DMS153 treated with DMSO at 0.1 percent for 48 hours (cell line): ENCODE measurements around the gene LZTS2.
"Not testable (repeated sequence)": the region's sequence is repeated elsewhere in the genome, so short reads cannot be mapped to it uniquely, and the experiment has no call there.

ENCODE experiments used
- DNase-seq: peaks from one replicate; lab custom pipeline; 2025; ENCODE audit not compliant: unreplicated experiment; lab: John Stamatoyannopoulos, UW

LZTS2 gene, protein sequence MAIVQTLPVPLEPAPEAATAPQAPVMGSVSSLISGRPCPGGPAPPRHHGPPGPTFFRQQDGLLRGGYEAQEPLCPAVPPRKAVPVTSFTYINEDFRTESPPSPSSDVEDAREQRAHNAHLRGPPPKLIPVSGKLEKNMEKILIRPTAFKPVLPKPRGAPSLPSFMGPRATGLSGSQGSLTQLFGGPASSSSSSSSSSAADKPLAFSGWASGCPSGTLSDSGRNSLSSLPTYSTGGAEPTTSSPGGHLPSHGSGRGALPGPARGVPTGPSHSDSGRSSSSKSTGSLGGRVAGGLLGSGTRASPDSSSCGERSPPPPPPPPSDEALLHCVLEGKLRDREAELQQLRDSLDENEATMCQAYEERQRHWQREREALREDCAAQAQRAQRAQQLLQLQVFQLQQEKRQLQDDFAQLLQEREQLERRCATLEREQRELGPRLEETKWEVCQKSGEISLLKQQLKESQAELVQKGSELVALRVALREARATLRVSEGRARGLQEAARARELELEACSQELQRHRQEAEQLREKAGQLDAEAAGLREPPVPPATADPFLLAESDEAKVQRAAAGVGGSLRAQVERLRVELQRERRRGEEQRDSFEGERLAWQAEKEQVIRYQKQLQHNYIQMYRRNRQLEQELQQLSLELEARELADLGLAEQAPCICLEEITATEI

DNA sequence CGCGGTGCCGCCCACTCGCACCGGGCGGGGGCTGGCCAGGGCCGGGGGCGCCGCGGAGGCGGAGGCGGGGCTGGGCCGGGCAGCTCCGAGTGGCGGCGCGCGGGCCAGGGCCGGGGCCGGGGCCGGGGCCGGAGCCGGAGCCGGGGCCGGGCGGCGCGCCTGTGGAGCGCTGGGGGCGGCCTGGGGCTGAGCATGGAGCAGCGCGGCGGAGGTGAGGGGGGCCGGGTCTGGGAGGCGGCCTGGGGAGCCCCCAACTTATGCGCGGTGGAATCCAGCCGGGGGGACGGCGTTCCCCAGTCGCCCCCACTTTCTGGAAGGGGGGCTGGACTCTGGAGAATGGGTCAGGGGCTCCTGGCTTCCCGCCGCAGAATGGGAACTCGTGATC, at the start of gene LZTS2:
TSS of gene LZTS2 (plus strand) at position 67 of the 385 bp plus-strand sequence. CDS start 2,731 bp downstream, outside the sequence.
- no peak for DNase-seq

DNA sequence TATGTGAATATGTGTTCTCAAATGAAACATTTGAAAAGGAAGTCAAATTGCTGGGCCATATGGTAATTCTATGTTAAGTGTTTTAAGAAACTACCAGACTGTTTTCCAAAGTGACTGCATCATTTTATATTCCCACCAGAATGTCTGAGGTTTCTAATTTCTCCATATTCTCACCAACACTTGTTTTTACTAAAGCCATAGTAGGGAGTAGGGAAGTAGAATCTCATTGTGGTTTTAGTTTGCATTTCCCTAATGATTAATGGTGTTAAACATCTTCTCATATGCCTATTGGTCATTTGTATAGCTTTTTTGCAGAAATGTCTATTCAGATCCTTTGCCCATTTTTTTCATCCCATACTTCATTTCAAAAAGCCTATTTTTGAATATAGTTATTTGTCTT, 39.4 kb upstream of the LZTS2 start:
- DNase-seq = no peak

DNA sequence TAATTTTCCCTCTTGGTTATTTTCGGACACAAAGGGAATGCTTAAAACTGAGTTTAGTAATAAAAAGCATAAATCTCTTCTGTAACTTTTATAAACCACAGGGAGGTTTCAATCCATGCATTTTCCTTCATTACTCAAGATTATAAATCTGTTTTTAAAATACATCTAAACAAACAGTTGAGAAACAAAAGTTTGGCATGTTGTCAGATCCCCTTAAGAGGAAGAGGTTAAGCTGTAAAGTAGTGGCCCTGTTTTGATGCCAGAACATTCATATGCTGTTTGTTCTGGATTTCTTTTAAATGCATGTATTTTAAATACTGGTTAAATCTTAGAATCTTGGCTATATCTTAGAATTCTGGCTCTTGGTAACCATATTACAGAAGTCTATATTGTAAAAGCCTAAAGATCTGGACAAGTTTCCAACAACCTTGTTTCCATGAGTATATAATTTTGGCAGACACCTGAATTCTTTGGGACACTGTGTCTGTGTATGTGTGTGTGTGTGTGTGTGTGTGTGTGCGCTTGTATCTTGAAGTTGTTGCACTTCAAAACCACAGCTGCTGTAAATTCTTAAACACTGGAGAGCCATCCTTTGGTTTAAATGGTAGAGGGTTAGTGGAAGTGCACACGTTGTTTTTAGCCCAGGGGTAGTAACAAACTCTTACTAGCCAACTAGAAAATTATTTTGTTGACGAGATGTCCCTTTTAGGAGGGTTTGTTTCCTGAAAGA, 37.1 kb upstream of the LZTS2 start:
- no peak for DNase-seq

DNA sequence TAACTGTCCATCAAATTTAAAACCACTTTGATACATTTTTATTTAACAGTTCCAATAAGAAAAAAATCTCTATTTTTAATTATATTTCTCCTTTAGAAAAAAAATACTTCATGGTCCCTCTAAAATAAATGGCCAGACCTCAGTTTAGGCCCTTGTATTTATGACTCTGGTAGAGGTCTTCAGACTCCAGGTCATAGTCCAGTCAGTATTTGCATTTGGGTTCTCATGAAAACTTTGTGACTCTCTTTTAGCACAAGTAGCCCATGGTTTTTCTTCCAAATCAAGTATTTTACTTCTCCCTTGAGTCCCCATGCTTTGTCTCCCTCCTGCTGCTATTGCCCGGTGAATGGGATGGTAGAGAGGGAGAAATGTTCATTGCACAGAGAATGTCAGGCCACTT, 35.8 kb upstream of the LZTS2 start:
- no peak for DNase-seq

DNA sequence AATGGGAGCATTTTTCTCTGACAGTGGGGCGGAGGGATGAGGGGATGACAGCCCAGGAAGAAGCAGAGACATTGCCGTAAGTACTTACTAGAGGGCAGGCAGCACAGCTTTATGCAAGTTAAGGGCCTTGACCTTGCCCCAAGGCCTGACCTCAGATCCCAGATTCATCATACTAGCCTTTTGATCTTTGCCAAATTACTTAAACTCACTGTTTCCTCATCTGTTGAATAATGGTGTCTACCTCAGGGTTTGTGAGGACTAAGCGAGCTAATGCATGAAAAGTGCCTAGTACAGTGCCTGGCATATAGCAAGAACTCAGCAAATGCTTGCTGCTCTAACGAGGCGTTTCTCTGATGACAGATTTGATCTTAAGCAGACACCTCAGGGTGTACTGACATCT, 33.8 kb upstream of the LZTS2 start:
- DNase-seq = no peak

DNA sequence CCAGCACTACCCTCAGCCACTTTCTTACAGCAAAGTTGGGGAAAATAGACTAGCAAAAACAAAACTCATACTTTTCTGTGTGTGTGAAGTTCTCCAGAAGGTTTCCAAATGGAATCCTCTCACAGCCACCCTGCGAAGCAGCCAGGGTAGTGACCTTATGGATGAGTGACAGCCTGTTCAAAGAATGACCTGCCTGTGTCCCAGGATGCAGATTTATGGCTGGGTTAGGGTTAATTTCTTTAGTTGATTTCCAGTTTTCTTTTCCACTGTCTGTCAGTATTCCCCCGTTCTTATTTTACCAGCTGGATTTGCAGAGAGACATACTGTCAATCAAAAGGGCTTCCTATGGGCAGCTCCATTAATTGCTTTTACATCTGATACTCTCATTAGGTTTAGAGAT, 32.7 kb upstream of the LZTS2 start:
- no peak for DNase-seq

DNA sequence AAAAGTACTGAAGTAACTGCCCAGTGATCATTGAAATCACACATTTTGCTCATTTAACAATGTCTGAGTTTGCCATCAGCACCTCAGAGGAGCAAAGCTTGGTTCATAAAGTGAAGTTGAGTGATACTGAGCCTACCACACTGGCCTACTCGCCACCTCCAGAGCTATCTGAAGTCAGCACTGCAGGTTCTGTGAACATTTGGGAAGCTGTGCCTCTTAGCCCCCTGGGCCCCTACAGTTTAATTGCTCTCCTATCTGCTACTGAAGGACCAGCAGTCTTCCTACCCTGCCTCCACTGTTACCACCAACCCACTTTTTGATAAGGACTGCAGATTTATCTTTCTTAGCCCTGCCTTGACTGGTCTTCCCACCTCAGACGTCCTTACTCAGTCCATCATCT, 32.3 kb upstream of the LZTS2 start:
- DNase-seq = no peak

DNA sequence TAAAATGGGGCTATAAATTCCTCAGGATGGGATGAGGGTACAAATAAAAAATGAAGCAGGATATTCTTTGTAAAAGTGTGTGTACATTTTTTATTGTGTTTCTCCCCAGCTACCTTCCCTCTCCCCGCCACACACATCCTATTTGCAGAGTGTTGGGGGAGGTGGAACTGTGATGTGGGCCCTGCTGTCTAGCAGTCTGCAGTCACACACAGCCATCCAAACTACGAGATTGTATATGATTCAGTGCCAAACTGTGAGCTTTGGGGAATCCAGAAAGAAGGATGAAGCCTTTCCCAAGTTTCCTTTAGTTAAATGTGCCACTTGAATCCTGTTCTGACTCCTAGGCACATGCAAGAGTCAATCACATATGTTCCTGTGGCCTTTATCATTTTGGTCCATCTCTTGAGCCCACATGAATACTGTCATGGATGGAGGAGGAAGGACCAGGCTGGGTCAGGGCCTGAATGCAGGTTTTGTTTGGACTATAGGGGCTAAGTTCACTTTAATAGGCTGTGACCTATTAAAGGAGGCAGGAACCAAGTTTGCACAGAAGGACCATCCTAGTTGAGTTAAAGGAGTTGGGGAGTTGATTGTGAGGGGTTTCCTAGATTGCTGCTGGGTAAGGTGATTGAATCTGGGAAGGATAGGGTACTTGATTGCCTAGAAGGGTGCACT, 31.4 kb upstream of the LZTS2 start:
- no peak for DNase-seq

DNA sequence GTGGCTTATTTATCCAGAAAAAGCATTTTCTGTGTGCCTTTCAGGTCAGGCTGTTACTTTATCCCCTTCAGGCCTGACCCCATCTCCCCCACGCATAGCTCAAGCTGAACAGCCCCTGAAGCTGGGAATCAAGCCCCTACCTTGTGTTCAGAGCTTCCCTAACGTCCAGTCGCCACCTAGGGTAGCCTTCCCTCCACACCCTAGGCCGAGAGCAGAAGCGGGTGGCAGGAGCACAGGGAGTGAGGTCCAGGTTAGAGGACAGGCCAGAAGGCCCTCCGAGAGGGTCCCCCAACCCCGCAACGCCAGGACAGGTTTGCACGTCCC, 30.8 kb upstream of the LZTS2 start:
- no peak for DNase-seq

DNA sequence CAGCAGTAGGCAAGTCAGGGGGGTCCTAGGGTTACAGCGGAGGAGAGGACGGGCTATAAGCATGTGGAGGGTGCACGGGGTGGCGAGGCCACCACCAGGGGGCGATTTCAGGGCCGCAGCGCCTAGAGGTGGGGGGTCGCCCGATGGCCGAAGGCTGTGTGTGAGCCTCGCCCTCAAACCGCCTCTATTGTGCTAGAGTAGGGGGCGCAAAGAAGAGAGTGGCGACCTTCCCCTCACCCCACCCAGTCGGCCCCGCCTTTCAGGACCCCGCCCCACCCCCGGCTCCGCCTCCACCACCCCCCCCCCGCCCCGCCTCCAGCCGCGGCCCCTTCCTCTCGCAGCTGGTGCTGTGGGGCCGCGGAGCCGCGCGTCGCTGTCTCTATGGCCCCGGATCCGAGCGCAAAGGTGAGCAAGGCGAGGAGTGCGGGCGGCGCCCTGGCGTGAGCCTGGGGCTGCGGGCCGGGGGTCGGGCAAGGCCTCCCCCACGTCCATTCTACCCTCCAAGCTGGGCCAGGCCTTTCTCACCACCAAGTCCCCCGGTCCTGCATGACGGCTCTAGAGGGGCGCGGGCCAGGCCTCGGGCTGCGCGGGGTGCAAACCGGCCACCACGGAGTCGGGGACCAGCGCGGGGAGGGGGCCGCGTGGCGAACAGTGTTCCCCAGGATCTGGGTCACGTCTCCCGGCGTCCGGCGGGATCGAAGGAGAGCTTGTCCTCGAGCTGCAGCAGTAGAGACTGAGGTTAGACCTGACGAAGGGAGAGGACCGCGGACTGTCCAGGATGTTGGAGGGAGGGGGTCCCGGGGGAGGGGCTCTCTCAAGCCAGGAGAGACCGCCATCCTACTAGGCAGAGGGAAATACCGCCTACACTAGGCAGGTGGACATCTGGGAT, 30.2 kb upstream of the LZTS2 start, which contains the start of gene SEMA4G:
TSS of gene SEMA4G (plus strand) at position 318 of the 889 bp plus-strand sequence. CDS start 3,409 bp downstream, outside the sequence.
- peak; percentile 17 for DNase-seq

DNA sequence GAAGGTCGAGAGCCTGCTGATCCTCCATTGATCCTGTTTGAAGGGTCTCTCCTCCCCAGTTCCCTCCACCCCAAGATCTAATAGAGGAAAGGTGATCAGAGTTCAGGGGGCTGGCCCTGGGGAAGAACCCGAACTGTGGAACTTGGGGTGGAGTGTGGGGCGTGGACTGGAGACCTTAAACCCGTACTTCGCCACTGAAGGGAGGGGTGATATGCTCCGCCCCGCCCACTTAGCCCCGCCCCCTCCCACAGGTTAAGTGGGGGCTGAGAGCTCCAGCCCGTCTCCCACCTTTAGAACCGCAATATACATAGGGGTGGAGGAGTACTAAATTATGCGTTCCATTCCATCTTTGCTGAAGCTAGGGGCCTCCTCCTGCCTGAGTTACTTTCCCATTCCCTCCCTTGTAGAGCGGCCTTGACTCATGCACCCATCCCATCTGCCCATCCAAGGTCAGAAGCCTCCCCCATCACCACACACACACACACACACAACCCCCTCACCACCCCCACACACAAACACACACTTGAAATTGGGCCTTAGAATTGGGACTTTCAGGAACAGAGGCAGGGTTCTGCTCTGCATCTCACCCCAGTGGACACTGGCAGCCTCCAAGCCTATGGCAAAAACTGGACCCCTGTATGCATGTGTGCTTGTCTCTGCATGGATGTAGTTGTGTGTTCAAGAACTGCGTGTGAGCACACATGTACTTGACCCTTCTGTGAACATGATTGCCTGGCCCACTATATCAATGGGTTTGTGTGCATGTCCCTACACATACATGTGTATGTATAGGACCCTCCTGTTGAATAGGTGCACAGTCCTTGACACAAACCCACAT, 29.3 kb upstream of the LZTS2 start:
- peak; percentile 29 for DNase-seq

DNA sequence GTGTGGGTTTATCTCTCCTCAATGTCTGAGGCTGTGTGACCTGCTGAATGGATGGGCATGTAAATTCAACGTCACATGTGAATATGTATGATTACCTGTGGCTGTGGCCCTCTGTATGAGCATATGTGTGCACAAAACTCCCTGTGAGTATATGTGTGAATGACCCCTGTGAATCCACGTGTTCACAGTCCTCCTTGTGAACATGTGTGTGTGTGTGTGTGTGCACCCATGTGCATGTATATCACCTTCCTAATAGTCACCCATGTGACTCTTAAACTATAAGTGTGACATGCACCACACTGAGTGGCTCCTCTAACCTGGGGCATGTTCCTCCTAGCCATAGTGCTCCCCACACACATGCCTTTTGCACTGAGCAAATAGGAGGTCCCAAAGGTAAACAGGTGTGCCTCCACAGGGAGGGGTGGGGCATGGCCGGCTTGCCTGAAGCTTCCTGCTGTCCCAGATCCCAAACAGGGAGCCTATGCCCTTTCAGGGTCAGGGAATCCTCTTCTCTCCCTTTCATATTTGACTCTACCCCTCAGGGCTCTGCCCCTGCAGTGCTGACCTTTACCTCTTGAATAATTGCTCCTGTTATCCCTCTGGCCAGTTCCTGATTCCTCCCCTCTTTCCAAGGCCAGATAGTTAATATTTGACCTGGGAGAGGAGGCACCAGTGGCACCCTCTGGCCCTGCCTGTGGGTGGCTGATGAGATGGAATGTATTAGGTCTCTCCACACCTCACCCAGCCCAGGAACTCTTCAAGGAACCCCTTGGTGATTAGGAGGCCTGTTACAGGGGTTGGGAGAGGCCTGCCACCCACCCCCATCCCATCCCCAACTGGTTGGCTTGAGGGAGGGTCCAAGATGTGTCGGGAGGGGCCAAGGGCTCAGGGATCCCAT, 28.4 kb upstream of the LZTS2 start:
- DNase-seq = no peak

DNA sequence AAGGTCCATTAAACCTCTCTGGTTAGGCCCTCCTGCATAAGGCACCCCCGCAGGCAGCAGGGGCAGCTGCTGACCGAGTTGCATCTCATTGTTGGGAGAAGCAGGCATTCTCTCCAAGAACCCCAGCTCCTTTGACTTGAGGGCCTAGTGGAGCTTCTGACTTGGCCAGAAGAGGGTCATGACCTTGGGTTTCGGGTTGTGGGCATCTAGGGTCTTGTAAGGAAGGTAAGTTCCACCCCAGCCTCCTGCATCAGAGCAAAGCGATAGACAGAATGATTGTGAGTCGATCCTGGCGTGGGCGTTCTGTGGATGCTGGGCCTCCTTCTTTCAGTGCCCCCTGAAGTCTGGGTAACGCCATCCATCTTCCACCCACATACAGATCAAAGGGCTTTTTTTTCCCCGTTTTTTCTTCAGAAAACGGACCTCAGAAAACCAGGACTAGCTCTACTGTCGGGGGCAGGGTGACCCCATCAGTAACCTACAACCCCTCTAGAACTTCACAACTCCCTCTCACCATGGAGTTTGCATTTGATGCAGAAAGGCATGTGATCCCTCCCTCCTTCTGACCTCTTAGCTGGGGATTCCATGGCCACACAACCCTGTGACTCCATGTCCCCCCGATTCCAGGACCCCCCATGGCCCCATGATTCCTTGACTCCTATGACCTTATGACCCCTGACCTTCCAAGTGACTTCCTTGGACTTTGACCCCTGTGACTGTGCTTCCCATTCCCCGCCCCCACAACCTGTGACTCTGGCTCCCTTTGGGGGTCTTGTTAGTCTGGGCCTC, 27.3 kb upstream of the LZTS2 start:
- DNase-seq = no peak

DNA sequence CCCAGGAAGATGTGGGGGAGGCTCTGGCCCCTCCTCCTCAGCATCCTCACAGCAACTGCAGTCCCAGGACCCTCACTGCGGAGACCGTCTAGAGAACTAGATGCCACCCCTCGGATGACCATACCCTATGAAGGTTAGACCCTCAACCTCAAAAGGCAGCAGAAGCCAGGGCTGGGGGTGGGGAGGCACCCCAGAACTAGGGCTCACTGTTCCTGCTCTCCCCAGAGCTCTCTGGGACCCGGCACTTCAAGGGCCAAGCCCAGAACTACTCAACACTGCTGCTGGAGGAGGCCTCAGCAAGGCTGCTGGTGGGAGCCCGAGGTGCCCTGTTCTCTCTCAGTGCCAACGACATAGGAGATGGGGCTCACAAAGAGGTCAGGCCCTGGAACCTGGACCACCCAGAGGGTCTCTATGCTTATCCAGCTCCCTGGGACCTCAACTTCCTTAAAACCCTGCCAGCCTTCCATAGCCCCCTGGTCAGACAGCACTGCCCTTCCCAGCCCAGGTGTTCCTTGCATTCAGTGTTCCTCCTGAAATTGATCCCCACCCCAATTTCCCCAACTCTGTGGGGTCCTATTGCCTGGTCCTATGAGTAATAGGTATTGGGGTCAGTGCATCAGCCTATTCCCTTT, 26.6 kb upstream of the LZTS2 start:
- no peak for DNase-seq

DNA sequence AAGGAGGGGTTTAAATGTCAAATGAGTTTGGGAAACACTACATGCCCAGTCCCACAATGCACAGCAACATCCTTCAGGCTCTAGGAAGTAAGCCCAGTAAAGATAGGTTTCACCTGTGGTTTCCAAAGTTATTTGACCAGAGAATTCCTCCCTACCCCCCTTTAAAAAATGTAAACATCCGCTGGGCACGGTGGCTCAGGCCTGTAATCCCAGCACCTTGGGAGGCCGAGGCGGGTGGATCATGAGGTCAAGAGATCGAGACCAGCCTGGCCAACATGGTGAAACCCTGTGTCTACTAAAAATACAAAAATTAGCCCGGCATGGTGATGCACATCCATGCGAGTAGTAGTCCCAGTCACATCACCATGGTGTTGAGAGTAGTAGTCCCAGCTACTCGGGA, 24.2 kb upstream of the LZTS2 start:
- not testable (repeated sequence) for DNase-seq

DNA sequence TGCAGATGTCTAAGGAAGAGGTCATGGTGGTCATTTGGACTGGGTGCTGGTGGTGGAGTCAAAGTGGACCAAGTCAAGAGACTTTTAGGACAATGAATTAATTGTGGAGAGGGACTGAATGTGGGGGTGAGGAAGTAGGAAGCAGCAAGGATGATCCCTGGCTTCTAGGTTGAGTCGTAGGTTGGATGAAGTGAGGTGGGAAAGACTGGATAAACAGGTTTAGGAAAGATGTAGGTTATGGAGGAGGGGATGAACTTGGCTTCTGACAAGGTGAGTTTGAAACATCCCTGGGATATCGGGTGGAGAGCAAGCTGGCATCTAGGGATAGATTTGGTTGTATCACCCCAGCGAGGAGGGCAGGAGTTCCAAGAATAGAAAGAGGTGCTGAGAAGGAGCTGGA, 22.7 kb upstream of the LZTS2 start:
- DNase-seq = no peak

DNA sequence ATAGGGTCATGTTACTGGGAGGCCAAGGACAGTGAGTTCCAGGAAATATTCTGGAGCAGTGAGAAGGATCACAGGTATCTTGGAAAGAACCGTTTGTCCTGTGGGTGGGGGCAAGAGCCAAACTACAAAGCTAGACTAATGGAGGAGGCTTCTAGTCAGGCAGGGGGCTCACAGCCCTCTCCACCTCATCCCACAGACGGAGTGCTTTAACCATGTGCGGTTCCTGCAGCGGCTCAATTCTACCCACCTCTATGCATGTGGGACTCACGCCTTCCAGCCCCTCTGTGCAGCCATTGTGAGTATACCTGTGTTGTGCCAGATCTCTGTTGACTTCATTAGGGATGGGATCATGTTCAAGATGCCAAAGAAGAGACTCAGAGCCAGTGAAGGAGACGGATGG, 22.2 kb upstream of the LZTS2 start:
- no peak for DNase-seq
